ENCODE data around the gene EME1. TPM values are rescaled to one million over a fixed set of nuclear protein-coding genes. Genes with fewer than 3 reads are reported as not detected.
A peak's percentile ranks its signal among the peaks of the same experiment; 100 is the strongest.

EME1 gene
- total RNA-seq, 1 experiment from 2014 or later = 20.0 TPM

DNA sequence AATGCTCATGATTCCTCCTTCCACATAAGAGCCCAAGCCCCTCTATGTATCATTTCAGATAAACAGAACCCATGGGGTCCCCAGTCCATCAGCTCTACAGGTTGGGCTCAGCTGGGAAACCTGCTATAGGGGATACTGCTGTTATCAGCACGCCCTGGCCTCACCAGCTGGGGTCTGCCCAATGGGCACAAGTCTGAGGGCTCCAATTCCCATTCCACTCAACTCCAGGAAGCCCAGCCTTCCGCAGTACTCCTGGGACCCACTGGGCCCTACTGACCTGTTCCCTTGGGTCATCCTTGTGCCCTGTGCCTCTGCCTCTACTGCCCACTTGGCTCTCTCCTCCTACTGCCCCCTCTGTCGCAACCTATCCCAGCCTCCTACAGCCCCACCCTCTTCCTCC, 43.3 kb upstream of the EME1 start:
- no peak overlapping the region for H3K4me2 ChIP-seq (ENCODE audit: low read length)
- H4K20me1 ChIP-seq (ENCODE audit: low read length) = no peaks in the 10 kb centered on the region
- ChIA-PET POLR2A (ENCODE audit: unreplicated experiment) (no interaction called here), CTCF (interaction anchor here (0.5 to 0.7 kb wide), 2 partner anchors 31 to 32 kb away, joined by 4 to 8 read pairs; no protein-coding TSS in a partner anchor)
- H3K36me3 ChIP-seq (ENCODE audit: low read depth, low read length) = no peaks in the 10 kb centered on the region
- intact Hi-C loops (cut with micrococcal nuclease) = no loop called here
- TF ChIP-seq EZH2phosphoT487 (IDR thresholded peaks at IDR 0.05; ENCODE audit: borderline replicate concordance, low read length) (no peak), EZH2 (IDR thresholded peaks at IDR 0.05; ENCODE audit: low read length, unreplicated experiment) (no peak)
- TF ChIP-seq, protein P1, sequence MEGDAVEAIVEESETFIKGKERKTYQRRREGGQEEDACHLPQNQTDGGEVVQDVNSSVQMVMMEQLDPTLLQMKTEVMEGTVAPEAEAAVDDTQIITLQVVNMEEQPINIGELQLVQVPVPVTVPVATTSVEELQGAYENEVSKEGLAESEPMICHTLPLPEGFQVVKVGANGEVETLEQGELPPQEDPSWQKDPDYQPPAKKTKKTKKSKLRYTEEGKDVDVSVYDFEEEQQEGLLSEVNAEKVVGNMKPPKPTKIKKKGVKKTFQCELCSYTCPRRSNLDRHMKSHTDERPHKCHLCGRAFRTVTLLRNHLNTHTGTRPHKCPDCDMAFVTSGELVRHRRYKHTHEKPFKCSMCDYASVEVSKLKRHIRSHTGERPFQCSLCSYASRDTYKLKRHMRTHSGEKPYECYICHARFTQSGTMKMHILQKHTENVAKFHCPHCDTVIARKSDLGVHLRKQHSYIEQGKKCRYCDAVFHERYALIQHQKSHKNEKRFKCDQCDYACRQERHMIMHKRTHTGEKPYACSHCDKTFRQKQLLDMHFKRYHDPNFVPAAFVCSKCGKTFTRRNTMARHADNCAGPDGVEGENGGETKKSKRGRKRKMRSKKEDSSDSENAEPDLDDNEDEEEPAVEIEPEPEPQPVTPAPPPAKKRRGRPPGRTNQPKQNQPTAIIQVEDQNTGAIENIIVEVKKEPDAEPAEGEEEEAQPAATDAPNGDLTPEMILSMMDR (conservative IDR thresholded peaks at IDR 0.05; ENCODE audit: low read depth, low read length) = no peak
- H3F3A ChIP-seq (ENCODE audit: low read length, unreplicated experiment) = no peaks in the 10 kb centered on the region
- no peak overlapping the region for H3K27ac ChIP-seq (ENCODE audit: low read length)
- H3K4me3 ChIP-seq (ENCODE audit: low read length) = no peak overlapping the region
- no peak for DNase-seq
- H3K9me3 ChIP-seq (ENCODE audit: low read length) = no peaks in the 10 kb centered on the region
- H3K4me1 ChIP-seq (ENCODE audit: insufficient read depth, low read length) = peaks cover 12% of the 10 kb centered on the region
- no TSS peak for BruUV-seq (replicated peaks)
- no peak for ATAC-seq
- no peak overlapping the region for H3K9ac ChIP-seq (ENCODE audit: low read length)
- H2AFZ ChIP-seq (ENCODE audit: low read length) = no peak overlapping the region
- no peaks in the 10 kb centered on the region for H3K79me2 ChIP-seq (ENCODE audit: low read length)
- H3K27me3 ChIP-seq (ENCODE audit: low read length) = no peaks in the 10 kb centered on the region
- H3K9me2 ChIP-seq (replicated peaks; ENCODE audit: low read length) = no peaks in the 10 kb centered on the region

DNA sequence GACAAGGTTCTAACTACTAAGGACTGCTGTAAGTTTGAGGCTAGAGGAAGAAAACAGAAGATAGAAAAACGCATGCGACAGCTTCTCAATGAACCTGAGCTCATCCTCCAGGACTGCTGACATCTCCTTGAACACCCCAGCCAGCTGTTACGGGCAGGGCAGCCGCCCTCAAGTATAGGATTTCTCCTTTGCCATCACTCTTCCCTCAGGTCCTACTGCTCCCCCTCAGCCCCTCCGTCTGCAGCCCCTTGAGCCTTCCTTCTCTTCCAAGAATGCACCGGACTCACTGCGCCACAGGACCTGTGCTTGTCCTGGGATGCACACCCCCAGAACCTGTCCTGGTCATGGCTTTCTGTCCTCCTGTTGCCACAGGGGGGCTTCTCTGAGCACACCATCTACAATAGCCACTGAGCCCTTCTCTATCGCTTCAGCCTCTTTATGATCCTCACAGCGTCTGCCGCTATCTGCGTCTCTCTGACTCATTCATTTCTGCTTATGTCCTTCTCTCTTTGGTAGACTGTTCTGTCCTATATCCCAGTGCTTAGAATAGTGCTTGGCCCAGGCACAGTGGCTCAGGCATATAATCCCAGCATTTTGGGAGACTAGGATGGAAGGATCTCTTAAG, 42.8 kb upstream of the EME1 start:
- Histone ChIP-seq H3K27ac (ENCODE audit: low read length) (no peak overlapping the region), H3K4me2 (ENCODE audit: low read length) (no peak overlapping the region), H3K79me2 (ENCODE audit: low read length) (no peaks in the 10 kb centered on the region), H4K20me1 (ENCODE audit: low read length) (no peaks in the 10 kb centered on the region), H3K4me1 (ENCODE audit: insufficient read depth, low read length) (peaks cover 12% of the 10 kb centered on the region), H3K9me2 (replicated peaks; ENCODE audit: low read length) (no peaks in the 10 kb centered on the region), H3K9me3 (ENCODE audit: low read length) (no peaks in the 10 kb centered on the region), H3K27me3 (ENCODE audit: low read length) (no peaks in the 10 kb centered on the region), H3K36me3 (ENCODE audit: low read depth, low read length) (no peaks in the 10 kb centered on the region), H2AFZ (ENCODE audit: low read length) (no peak overlapping the region), H3F3A (ENCODE audit: low read length, unreplicated experiment) (no peaks in the 10 kb centered on the region), H3K4me3 (ENCODE audit: low read length) (no peak overlapping the region), H3K9ac (ENCODE audit: low read length) (no peak overlapping the region)
- DNase-seq (no peak), ATAC-seq (no peak)
- ChIA-PET POLR2A (ENCODE audit: unreplicated experiment) (no interaction called here), CTCF (interaction anchor here (0.7 kb wide), 1 partner anchor 32 kb away, joined by 8 read pairs; no protein-coding TSS in a partner anchor)
- no TSS peak for BruUV-seq (replicated peaks)
- TF ChIP-seq EZH2 (IDR thresholded peaks at IDR 0.05; ENCODE audit: low read length, unreplicated experiment) = no peak
- TF ChIP-seq EZH2phosphoT487 (IDR thresholded peaks at IDR 0.05; ENCODE audit: borderline replicate concordance, low read length) = no peak
- intact Hi-C loops (cut with micrococcal nuclease) = no loop called here

- CTCF ChIA-PET = no interaction called here
- peak; percentile 97 for ATAC-seq
- Histone ChIP-seq H3K4me3 (ENCODE audit: low read length) (no peak overlapping the region), H2AFZ (ENCODE audit: low read length) (no peak overlapping the region), H3K9me2 (replicated peaks; ENCODE audit: low read length) (no peaks in the 10 kb centered on the region), H3K9me3 (ENCODE audit: low read length) (no peaks in the 10 kb centered on the region), H3K4me1 (ENCODE audit: insufficient read depth, low read length) (peaks cover 12% of the 10 kb centered on the region), H3K27me3 (ENCODE audit: low read length) (no peaks in the 10 kb centered on the region), H3K36me3 (ENCODE audit: low read depth, low read length) (no peaks in the 10 kb centered on the region), H3F3A (ENCODE audit: low read length, unreplicated experiment) (no peaks in the 10 kb centered on the region), H3K4me2 (ENCODE audit: low read length) (peak overlapping the region; percentile 16; the same call in 1 of the 2 replicates), H3K79me2 (ENCODE audit: low read length) (no peaks in the 10 kb centered on the region), H3K27ac (ENCODE audit: low read length) (peak overlapping the region; percentile 23), H4K20me1 (ENCODE audit: low read length) (no peaks in the 10 kb centered on the region), H3K9ac (ENCODE audit: low read length) (no peak overlapping the region)
- intact Hi-C loops (cut with micrococcal nuclease) = no loop called here
- TF ChIP-seq EZH2phosphoT487 (IDR thresholded peaks at IDR 0.05; ENCODE audit: borderline replicate concordance, low read length) (no peak), EZH2 (IDR thresholded peaks at IDR 0.05; ENCODE audit: low read length, unreplicated experiment) (no peak)
- TF ChIP-seq, protein P1 (conservative IDR thresholded peaks at IDR 0.05; ENCODE audit: low read depth, low read length) = no peak
- POLR2A ChIA-PET (ENCODE audit: unreplicated experiment) = no interaction called here
- peak; percentile 97 for DNase-seq
- no TSS peak for BruUV-seq (replicated peaks)
Observed at GRCh38 chr17:50331085-50331791, 41.8 kb upstream of the EME1 start.
